Lung (tissue), 12 donors: ENCODE measurements around the gene DOC2B. TPM values are rescaled to one million over a fixed set of nuclear protein-coding genes. Genes with fewer than 3 reads are reported as not detected.

Source experiments
- ATAC-seq: fragments of 200-7000 bp; cut with Tn5 transposase; one replicate; pipeline ENCODE4 v1.9.1; 2020; ENCODE audit warnings: moderate number of reproducible peaks; ENCODE audit not compliant: insufficient read depth, low FRiP score
- DNase-seq, 3 donors: peaks; one replicate each; pipeline ENCODE4 v3.0.0-alpha.2; 2013 to 2017
- H3K27ac ChIP-seq, 2 donors: one replicate each; pipeline ENCODE4 v1.5.1; 2013; ENCODE audit warnings: mild to moderate bottlenecking in 2 of 2, moderate library complexity in 2 of 2, control low read depth in 1 of 2, inconsistent platforms in 1 of 2, low read depth in 1 of 2, low read length in 1 of 2
- H3K27me3 ChIP-seq, 3 donors: one replicate each; pipeline ENCODE4 v1.5.1; 2013; ENCODE audit warnings: low read length in 2 of 3; ENCODE audit not compliant: control insufficient read depth in 3 of 3, insufficient read depth in 3 of 3
- H3K36me3 ChIP-seq, 4 donors: one replicate each; pipeline ENCODE4 v1.5.1; 2013; ENCODE audit warnings: low read length in 4 of 4, mild to moderate bottlenecking in 1 of 4, moderate library complexity in 1 of 4; ENCODE audit not compliant: control insufficient read depth in 4 of 4, insufficient read depth in 4 of 4
- H3K4me1 ChIP-seq, 5 donors: one replicate each; pipeline ENCODE4 v1.5.1; 2013; ENCODE audit warnings: low read length in 5 of 5, mild to moderate bottlenecking in 2 of 5, moderate library complexity in 1 of 5; ENCODE audit not compliant: control insufficient read depth in 5 of 5, insufficient read depth in 5 of 5
- H3K4me3 ChIP-seq: one replicate; pipeline ENCODE4 v1.5.1; 2013; ENCODE audit warnings: mild to moderate bottlenecking, control low read depth, moderate library complexity
- H3K9ac ChIP-seq, 2 donors: one replicate each; pipeline ENCODE4 v1.5.1; 2013; ENCODE audit warnings: low read length in 2 of 2, control low read depth in 1 of 2; ENCODE audit not compliant: insufficient read depth in 1 of 2
- H3K9me3 ChIP-seq, 4 donors: one replicate each; pipeline ENCODE4 v1.5.1; 2013; ENCODE audit warnings: low read length in 3 of 4, mild to moderate bottlenecking in 1 of 4, moderate library complexity in 1 of 4; ENCODE audit not compliant: control insufficient read depth in 4 of 4, insufficient read depth in 3 of 4
- WGBS, 2 donors: extraction: QIAGEN DNeasy Blood & Tissue Kit; methylation state at CpG; one replicate each; pipeline ENCODE4 v1.1.7; 2013; 5-methylcytosine and 5-hydroxymethylcytosine counted together
- polyA plus RNA-seq, 2 donors: library from polyadenylated mRNA; stranded (reverse); fragments of 200-250 nt; gene quantifications; one replicate each; pipeline ENCODE4 v1.2.1, GENCODE V29; 2013
- total RNA-seq, 2 donors: library from RNA; depleted of rRNA in 1 of 2; stranded (reverse); fragments of >200 nt in 1 of 2; gene quantifications; one replicate each; pipeline ENCODE4 v1.2.1, GENCODE V29; 2014 to 2021
- TF ChIP-seq, protein P1 (sequence below): IDR thresholded peaks from 2 replicates; pipeline ENCODE4 v1.5.1; 2012; ENCODE audit warnings: mild to moderate bottlenecking; ENCODE audit errors: control extremely low read depth, extremely low read depth
- donor health status: control.
- donor health status: control.
- donor health status: Bipolar disorder and iron deficiency.
- donor health status: healthy.
- donor health status: DM: yes; HTN: yes; CAD: no.

Gene DOC2B
- total and polyA plus RNA-seq, 4 donors = 3.0 to 7.5 (median 5.3) TPM

DNA sequence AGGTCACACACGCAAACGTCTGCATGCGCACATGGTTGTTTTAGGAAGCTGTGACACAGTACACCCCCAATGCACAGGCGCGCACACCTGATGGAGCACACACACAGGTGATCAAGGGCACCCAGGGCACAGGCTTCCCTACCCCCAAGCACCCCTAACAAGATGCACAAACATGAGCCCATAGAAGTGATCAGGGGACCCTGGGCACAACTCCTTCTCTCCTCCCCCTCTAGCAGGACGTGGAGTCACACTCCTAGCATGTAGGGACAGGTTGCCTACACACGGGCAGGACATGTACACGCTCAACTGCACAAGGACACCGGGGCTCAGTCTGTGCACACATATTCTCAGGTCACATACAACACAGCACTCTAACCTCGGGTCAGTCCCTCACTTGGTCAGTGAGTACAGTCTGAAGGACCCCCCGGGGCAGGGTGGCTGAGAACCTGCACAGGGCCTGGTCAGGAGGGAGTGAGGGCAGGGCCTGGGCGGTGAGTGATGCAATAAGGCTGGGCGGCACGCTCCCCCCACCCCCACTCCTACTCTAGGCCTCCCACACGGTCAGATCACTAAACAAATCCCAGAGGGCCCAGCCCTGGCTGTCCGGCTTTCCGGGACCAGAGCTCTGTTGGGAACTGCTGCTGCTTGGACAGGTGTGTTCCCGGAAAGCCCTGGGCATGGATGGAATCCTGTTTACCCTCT is 751 bp upstream of the DOC2B start:
- peak; percentile 58 for ATAC-seq
- no peak overlapping the region for H3K9ac ChIP-seq
- peaks cover 0 to 10% (median 4%) of the 10 kb centered on the region in 5 donors for H3K4me1 ChIP-seq
- H3K27me3 ChIP-seq = peaks cover 0 to 52% (median 22%) of the 10 kb centered on the region in 3 donors
- TF ChIP-seq, protein P1, sequence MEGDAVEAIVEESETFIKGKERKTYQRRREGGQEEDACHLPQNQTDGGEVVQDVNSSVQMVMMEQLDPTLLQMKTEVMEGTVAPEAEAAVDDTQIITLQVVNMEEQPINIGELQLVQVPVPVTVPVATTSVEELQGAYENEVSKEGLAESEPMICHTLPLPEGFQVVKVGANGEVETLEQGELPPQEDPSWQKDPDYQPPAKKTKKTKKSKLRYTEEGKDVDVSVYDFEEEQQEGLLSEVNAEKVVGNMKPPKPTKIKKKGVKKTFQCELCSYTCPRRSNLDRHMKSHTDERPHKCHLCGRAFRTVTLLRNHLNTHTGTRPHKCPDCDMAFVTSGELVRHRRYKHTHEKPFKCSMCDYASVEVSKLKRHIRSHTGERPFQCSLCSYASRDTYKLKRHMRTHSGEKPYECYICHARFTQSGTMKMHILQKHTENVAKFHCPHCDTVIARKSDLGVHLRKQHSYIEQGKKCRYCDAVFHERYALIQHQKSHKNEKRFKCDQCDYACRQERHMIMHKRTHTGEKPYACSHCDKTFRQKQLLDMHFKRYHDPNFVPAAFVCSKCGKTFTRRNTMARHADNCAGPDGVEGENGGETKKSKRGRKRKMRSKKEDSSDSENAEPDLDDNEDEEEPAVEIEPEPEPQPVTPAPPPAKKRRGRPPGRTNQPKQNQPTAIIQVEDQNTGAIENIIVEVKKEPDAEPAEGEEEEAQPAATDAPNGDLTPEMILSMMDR = no peak
- peak overlapping the region in 1 of 2 donors; percentile 23 for H3K27ac ChIP-seq
- peak overlapping the region; percentile 10 for H3K4me3 ChIP-seq
- peaks cover 0 to 3% (median 0%) of the 10 kb centered on the region in 4 donors for H3K9me3 ChIP-seq
- DNase-seq = peak in 1 of 3 donors; percentile 30
- H3K36me3 ChIP-seq = no peaks in the 10 kb centered on the region
- 53 to 56% methylated on average over 18 of the region's 18 CpGs for WGBS, 2 donors

DNA sequence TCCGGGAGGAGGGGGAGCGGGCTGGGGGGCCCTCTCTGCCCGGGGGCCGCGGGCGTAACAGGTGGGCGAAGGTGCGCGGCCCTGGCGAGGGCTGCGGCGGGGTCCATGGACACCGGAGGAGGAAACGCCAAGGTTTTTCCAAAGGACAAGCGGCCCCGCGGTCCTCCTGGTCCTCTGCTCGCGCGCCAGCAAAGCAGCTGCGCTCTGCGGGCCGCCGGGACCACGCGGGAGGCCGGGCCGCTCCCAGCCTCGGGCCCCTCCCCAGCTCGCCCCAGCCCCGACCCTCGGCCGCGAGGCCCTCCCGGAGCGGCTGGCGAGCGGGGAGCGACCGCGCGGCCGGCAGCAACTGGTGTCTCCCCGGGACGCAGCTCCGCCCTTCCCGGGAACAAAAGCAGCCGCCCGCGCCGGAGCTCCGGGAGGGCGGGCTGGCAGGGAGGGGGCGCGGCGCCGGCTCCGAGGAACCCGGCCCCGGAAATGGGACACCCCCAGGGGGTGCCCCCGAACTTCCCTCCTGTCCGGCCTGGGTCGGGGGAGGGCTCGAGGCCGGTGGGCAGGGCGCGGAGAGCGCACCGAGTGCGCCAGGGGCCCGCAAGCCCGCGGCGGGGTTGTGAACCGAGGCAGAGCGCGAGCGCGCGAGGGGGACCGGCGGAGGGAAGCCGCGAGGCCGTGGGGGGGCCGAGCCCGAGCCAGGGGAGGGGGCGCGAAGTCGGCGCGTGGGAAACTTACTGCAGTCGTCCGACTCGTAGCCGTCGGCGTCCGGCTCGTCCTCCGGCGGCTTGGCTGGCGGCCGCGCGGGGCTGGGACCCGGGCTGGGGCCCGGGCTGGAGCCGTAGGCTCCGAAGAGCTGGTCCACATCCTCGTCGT is 837 bp downstream of the DOC2B start:
- peaks cover 0 to 8% (median 4%) of the 10 kb centered on the region in 5 donors for H3K4me1 ChIP-seq

DNA sequence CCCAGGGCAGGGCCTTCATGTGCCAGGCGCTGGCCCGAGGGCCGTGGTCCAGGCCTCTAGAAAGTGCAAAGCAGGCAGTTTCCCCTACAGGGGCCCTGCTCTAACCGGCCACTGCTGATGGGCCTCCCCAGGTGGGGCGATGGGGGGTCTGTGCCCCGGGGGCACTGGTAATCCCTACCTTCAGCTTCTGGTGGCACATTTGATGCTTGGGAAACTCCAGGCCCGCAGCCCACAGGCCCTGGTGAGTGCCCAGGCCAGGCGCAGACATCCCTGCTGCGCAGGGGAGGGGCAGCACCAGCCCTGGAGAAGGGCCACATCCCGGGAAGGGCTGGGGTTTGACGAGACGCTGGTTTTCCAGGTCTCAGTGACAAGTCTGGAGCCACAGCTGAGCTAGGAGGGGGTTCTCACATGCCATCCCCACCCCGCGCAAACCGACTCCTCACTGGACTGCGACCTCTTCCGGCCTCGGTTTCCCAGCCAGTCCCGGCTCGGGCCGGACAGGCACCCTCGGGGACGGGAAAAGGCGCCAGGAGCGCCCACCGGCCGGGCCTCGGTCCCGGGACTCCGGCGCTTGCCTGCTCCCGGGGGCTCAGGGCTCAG is 1.6 kb downstream of the DOC2B start:
- TF ChIP-seq, protein P1 = no peak
- WGBS, 2 donors = 26 to 27% methylated on average over 30 to 32 of the region's 32 CpGs
- Histone ChIP-seq H3K27me3 (peaks cover 0 to 40% (median 20%) of the 10 kb centered on the region in 3 donors), H3K27ac (no peak overlapping the region), H3K4me3 (no peak overlapping the region), H3K4me1 (peaks cover 0 to 8% (median 4%) of the 10 kb centered on the region in 5 donors), H3K9ac (peak overlapping the region in 1 of 2 donors; percentile 9), H3K36me3 (no peaks in the 10 kb centered on the region), H3K9me3 (peaks cover 0 to 3% (median 0%) of the 10 kb centered on the region in 4 donors)
- DNase-seq = no peak
- no peak for ATAC-seq

More for the DNA sequence above, 837 bp downstream of the DOC2B start:
- Histone ChIP-seq H3K9ac (no peak overlapping the region), H3K27ac (peak overlapping the region in 1 of 2 donors; percentile 66), H3K9me3 (peaks cover 0 to 3% (median 0%) of the 10 kb centered on the region in 4 donors), H3K4me3 (peak overlapping the region; percentile 13), H3K36me3 (no peaks in the 10 kb centered on the region), H3K27me3 (peaks cover 0 to 47% (median 20%) of the 10 kb centered on the region in 3 donors)
- ATAC-seq (no peak), DNase-seq (peak in 1 of 3 donors; percentile 23)
- TF ChIP-seq, protein P1 = no peak
- WGBS, 2 donors = 3% methylated on average over 92 to 112 of the region's 112 CpGs
